ENCODE data around the gene DHRS1.
"Not testable (repeated sequence)": the region's sequence is repeated elsewhere in the genome, so short reads cannot be mapped to it uniquely, and the experiment has no call there.

Gene DHRS1

GRCh38 chr14:24261969-24262327 is 37.6 kb downstream of the DHRS1 start:
- DNase-seq: no peak

DNA sequence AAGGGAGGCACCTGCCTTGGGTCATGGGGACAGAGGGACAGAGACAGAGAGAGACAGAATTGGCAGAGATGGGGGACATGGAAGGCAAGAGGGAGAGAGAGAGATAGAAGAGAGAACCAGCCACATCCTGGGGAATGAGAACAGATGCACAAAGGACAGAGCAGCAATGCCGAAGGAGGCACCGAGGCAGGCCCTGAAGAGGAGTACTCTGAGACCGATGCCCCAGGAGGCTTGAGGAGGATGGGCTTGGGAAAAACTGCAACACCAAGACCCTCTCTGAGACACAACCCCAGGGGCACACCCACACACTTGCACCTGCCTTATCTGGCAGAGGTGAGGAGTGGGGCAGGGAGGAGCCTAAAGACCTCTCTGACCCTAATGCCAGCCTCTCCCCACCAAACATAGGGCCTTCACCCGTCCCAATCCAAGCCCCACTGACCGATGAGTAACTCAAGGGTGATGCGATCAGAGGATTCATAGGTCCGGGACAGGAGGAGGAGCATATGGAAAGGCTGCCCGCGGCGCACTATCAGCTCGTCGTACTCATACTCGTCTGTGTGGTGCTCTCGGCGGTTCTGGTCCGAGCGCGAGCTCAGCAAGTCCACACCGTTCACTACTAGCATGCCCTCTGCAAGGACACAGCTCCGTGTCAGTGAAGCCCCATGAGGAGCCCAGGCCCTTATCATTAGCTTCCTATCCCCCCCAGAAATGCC is 38.2 kb downstream of the DHRS1 start:
- DNase-seq: no peak

- no peak for DNase-seq
Measured at GRCh38 chr14:24260780-24261157, 38.8 kb downstream of the DHRS1 start.

DNA sequence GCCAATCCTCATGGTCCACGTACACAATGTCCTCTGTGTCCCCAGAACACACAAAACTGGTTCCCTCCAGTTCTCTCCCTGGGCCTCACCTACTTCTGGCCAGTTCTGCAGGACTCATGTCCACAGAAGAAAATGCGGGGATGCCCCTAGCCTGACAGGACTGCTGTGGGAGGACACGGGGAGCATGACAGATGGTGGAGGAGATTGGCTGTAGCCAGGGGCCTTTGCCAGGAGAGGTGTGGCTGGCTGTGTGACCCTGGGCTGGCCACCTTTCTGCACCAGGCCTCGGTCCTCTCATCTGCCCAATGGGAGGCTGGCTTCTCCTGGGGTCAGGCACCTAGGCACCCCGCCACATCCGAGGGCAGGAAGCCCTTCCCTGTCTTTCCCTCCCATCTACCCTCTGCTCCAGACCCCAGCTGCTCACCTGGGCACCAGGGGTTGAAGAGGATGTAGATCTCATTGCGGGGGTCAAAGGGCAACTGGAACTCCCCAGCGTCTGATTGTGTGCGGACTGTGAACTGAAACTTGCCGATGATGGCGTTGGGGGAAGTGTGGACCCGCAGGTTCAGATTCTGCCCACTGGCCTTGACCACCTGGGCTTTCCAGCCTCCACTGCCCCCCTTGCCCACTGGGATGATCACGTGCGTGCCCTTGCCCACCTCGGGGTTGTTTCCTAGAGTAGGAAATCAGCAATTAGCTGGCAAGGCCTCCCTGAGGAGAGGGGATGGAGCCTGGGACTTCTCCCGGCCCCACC is 39.4 kb downstream of the DHRS1 start:
- DNase-seq: no peak

DNA sequence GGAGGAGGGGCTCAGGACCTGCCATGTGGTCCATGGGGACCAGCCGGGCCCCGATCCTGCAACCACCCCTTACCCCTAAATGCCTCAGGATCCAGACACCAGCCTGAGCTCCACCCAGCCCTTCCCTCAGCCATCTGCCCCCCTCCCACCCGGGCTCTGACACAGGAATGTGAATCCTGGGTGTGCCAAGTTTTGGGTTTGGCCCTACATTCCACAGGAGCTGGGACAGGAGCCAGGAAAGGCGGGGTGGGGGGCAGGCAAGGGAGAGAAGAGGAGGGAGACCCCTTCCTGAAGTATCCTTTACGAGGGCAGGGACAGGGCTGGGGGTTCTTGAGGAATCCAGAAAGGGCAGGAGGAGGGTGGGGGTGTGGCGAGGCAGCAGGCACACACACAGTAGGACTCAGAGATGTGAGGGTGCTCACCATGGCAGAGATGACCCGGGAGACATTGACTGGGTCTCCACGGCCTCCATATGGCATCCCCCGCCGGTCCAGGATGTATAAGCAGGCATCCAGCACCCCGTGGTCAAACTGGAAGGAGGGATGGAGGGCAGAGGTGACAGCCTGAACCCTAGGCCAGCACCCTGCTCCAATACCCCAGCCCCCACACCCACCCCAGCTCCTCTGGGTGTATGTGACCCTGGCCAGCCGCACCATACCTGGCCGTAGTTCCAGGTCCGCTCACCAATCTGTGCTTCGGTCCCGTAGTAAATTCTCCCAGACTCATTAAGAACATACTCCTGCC is 40.1 kb downstream of the DHRS1 start:
- no peak for DNase-seq

GRCh38 chr14:24258548-24259265 is 40.9 kb downstream of the DHRS1 start:
- DNase-seq: no peak

GRCh38 chr14:24258119-24258518 is 41.5 kb downstream of the DHRS1 start:
- DNase-seq: no peak

- DNase-seq: no peak
Measured at GRCh38 chr14:24256960-24257359, 42.6 kb downstream of the DHRS1 start.

- no peak for DNase-seq
Measured at GRCh38 chr14:24255931-24256711, 43.5 kb downstream of the DHRS1 start.

GRCh38 chr14:24255438-24255837 is 44.1 kb downstream of the DHRS1 start:
- no peak for DNase-seq

- no peak for DNase-seq
Measured at GRCh38 chr14:24254630-24255392, 44.8 kb downstream of the DHRS1 start.

- DNase-seq: no peak
Measured at GRCh38 chr14:24253936-24254335, 45.6 kb downstream of the DHRS1 start.

- DNase-seq: no peak
Measured at GRCh38 chr14:24252289-24253124, 47.1 kb downstream of the DHRS1 start.

DNA sequence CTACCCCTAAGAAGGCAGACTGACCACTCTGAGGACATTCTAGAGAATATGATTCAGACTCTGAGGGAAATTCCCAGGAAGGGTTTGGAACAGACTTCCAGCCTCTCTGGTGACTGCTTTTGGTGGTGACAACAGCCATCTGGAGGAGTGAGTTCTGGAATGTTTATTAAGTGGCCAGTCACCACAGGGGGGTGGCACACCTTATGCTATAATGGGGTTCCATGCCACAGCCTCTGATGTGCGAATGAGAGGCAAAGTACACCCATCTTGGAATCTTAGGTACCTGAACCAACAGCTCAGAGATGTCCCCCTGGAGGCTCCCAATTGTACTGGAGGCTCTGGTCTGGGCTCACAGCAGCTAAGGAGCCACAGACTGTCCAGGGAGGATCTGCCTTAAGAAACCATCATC is 47.7 kb downstream of the DHRS1 start:
- no peak for DNase-seq

- DNase-seq: no peak
Measured at GRCh38 chr14:24250354-24250753, 49.2 kb downstream of the DHRS1 start.

GRCh38 chr14:24249230-24250021 is 50.2 kb downstream of the DHRS1 start:
- DNase-seq: no peak

- no peak for DNase-seq
Measured at GRCh38 chr14:24247422-24247821, 52.2 kb downstream of the DHRS1 start.

DNA sequence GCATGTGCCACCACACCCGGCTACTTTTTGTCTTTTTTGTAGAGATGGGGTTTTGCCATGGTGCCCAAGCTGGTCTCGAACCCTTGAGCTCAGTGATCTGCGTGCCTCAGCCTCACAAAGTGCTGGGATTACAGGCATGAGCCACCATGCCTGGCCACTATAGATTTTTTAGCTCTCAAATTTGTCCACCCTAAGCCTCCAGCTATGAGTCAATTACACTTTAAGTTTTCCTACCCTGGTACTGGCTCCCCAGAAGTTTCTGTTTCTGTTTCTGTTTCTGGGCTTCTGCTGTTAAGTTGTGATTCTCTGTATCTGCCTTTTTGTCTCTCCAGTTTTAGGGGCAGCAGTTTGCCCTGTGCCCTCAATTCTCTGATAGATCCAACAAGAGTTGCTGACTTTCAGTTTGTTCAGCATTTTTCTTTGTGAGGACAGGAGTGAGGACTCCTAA is 52.8 kb downstream of the DHRS1 start:
- DNase-seq: no peak

DNA sequence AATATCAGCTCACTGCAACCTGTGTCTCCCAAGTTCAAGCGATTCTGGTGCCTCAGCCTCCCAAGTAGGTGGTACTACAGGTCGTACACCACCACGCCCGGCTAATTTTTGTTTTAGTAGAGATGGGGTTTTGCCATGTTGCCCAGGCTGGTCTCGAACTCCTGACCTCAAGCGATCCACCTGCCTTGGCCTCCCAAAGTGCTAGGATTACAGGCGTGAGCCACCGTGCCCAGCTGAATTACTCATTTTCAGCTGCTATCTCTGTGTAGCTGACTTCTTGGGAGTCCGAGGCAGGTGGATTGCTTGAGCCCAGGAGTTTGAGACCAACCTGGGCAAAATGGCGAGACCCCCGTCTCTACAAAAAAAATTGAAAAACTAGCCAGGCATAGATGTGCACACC is 54.2 kb downstream of the DHRS1 start:
- DNase-seq: not testable (repeated sequence)

GRCh38 chr14:24243336-24243836 is 56.2 kb downstream of the DHRS1 start:
- DNase-seq: no peak

All from DMS153 (cell line).